PC-9 (cell line): Measurements from ENCODE around the gene RXRB.

Source experiments
- CTCF ChIP-seq: fragments of 200-600 bp; sonication (generic); conservative IDR thresholded peaks from 2 replicates; pipeline ENCODE4 v1.6.1; 2017; ENCODE audit warnings: mixed run types, antibody characterized with exemption, mild to moderate bottlenecking, moderate library complexity
- EZH2 ChIP-seq: fragments of 200-600 bp; sonication (generic); IDR thresholded peaks from 2 replicates; pipeline ENCODE4 v1.8.0; 2017; ENCODE audit warnings: antibody characterized with exemption, low read depth

- TF ChIP-seq CTCF (no peak), EZH2 (no peak)
Observed at GRCh38 chr6:33183071-33183683, 17.3 kb downstream of the RXRB start.
